RKO (cell line): ENCODE results near the gene CIDEA.
A peak's percentile ranks its signal among the peaks of the same experiment; 100 is the strongest.

ENCODE experiments used
- DNase-seq: peaks from one replicate; pipeline ENCODE4 v3.0.0-alpha.2; 2016; ENCODE audit warnings: low spot score

The CIDEA gene

DNA sequence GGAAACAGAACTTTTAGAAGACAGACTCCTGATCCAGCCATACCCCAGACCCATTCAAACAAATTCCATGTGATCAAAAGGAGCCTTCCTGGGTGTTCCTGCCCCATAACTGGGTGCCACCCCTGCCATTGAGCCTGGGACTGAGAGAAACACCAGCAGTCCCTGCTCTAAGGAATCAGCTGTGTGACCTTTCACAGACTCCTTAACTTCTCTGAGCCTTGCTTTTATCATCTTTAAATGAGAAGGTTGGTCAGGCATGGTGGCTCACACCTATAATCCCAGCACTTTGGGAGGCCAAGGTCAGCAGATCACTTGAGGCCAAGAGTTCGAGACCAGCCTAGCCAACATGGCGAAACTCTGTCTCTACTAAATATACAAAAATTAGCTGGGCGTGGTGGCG is 20.6 kb downstream of the CIDEA start:
- DNase-seq = no peak

- no peak for DNase-seq
These were observed 22.8 kb downstream of the CIDEA start for GRCh38 chr18:12276736-12277554.

DNA sequence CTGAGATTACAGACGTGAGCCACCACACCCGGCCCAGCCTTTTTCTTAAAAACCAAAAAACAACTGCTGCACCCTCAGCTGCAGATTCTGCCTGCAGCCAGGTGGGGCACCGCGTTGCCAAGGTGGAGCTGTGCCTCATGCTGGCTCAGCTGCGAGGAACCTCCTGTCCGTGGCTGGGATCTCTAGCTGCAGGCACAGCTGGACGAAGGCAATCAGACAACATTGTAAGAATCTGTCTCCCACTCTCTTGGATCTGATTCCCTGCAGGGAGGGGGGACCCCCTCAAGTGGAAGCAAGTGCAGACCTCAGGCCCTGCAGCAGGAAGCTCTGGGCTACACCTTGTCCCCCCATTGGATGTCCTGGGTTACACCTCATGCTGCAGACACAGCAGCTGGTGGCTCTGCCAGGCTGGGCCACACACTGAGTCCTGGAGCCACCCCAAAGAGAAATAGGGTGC is 24.1 kb downstream of the CIDEA start:
- no peak for DNase-seq

GRCh38 chr18:12278741-12279682 is 24.9 kb downstream of the CIDEA start:
- DNase-seq = peak; percentile 82

DNA sequence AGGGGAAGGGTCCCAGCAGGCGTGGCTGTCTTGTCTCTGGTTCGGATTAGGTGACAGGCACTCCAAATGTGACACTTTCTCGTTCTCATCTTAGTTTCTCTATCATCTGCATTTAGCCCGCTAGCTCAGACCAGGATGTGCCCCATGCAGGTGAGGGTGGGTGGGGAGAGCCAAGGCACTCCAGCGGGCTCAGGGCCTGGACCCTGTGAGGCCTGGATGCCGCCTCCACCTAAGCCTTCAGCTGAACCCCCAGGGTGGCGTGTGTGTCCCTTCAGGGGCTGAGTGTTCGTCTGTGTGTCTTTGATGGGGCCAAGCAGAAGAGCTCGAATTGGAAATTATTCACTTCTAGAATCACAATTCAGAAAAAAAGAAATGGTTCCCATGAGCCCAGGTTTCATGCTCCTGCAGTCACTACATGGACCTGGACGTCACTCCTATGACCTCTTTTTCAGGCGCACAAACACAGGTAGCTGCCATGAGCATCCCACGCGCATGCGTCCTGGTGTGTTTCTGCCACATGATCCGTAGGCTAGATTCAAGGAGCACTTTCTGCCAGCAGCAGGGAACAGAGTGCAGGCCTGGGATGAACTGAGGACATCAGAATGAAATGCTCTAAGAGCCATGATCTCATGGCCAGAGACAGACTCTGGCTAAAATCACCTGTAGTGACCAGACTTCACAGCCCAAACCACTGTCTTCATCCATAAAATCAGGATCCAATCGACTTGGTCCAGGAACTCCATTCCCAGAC is 25.8 kb downstream of the CIDEA start:
- no peak for DNase-seq

GRCh38 chr18:12281861-12282260 is 27.7 kb downstream of the CIDEA start:
- no peak for DNase-seq

DNA sequence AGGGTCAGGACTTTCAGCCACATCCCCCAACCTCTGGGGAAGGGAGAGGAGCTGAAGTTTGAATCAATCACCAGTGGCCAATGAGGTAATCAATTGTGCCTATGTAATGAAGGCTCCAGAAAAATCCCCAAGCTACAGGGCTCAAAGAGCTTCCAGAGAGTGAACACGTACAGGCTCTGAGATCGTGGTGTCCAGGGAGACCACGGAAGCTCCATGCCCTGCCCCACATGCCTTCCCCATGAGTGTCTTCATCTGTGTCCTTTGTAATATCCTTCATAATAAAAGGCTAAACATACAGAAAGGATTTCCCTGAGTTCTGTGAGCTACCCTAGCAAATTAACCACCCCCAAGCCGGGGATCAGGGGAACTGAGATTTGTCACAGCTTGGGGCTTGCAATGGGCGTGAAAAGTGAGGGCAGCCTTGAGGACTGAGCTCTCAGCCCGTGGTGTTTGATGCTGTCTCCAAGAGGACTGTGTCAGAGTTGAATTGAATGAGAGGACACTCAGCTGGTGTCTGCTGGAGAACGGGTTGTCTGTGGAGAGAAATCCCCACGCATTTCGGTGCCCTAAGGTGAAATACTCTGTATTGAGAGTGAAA is 28.4 kb downstream of the CIDEA start:
- DNase-seq = no peak

GRCh38 chr18:12283256-12283655 is 29.1 kb downstream of the CIDEA start:
- peak; percentile 36 for DNase-seq

DNA sequence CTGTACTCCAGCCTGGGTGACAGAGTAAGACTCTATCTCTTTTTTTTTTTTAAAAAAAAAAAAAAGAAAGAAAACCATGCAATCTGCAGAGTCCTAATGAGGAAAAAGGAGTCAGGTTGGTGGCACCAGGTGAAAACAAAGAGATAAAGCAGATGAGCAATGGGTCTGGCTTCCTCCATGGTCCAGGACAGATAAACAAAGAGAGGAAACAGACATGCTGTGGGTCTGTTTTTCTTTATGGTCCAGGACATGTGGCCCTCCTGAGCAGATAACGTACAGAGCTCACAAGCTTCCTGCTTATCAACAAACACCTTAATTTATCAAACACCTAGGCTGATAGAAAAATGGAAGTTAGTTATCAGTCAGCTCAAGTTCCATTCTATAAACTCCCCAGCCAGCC is 29.5 kb downstream of the CIDEA start:
- DNase-seq = no peak

- DNase-seq = no peak
These were observed 33.0 kb downstream of the CIDEA start for GRCh38 chr18:12287131-12287681.

GRCh38 chr18:12287684-12288402 is 33.7 kb downstream of the CIDEA start:
- DNase-seq = peak; percentile 81

- no peak for DNase-seq
These were observed 34.2 kb downstream of the CIDEA start for GRCh38 chr18:12288403-12288755.

GRCh38 chr18:12290086-12290485 is 35.9 kb downstream of the CIDEA start:
- no peak for DNase-seq

DNA sequence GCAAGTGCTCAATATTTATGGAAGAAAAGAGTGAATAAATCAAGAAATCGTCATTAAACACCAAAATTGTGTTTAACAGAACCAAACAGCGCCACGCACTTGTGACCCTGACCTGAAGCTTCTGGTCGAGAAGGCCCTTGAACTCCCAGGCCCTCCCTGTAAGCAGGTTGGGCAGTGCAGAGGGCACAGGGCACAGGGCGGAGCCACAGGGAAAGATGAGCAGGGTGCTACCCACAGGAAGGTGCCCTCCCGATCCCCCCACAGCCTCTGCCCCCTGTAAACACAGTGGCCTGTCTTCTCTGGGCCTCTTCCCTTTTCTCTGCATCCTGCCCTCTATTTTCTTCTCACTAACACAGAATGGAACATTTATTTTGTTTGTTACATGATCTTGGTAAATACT is 37.0 kb downstream of the CIDEA start:
- DNase-seq = no peak

GRCh38 chr18:12291690-12292089 is 37.5 kb downstream of the CIDEA start:
- no peak for DNase-seq

- DNase-seq = no peak
These were observed 39.7 kb downstream of the CIDEA start for GRCh38 chr18:12293831-12294230.

GRCh38 chr18:12295389-12296086 is 41.4 kb downstream of the CIDEA start:
- no peak for DNase-seq

GRCh38 chr18:12296087-12296403 is 41.9 kb downstream of the CIDEA start:
- DNase-seq = no peak

DNA sequence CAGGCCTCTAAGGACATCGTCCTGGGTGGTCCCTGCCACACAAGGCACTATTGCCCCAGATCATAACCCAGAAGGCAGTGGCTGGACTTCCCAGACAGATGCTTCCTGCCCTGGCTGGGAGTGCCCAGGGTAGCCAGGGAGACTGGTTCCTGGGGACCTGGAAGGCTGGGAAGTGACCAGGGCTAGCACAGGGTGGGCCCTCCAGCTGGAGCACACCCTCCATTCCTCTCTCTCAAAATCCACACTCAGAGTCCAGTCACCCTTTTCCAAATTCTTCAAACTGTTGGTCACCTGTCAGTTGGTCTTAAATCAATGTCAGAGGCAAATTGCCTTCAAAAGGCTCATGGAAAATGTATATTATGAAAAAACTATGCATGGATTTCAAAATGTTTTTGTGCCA is 42.3 kb downstream of the CIDEA start:
- no peak for DNase-seq

GRCh38 chr18:12299862-12300261 is 45.7 kb downstream of the CIDEA start:
- no peak for DNase-seq
